HG02623 (cell line): ENCODE measurements around the gene DNAJC22.
A peak's percentile ranks its signal among the peaks of the same experiment; 100 is the strongest.
"Not testable (repeated sequence)": the region's sequence is repeated elsewhere in the genome, so short reads cannot be mapped to it uniquely, and the experiment has no call there.

ENCODE experiments used
- ATAC-seq: cut with Tn5 transposase; IDR thresholded peaks from one replicate; pipeline ENCODE4 v1.9.1; 2021; ENCODE audit warnings: moderate library complexity; ENCODE audit not compliant: unreplicated experiment

Gene DNAJC22

GRCh38 chr12:49346659-49347310 is at the start of gene DNAJC22:
Gene DNAJC22, plus strand, starts transcription at chr12:49346888. Its CDS starts 1,985 bp downstream, at chr12:49348873.
- no peak for ATAC-seq

DNA sequence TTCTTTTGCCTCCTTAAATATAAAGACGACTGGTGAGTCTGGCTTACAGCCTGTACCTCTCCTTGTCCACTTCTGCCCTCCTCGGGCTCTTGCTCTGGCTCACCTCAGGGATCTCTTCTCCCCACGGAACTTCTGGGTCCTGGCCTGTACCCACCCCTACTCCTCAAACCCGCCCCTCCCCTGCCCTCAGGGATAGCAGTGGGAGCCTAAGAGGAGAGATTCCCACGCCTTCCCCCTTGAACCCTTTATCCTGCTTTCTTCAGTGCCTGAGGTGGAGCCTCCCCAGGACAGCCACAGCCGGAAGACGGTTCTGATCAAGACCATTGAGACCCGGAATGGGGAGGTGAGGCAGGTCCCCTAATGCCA is 49.0 kb upstream of the DNAJC22 start:
- no peak for ATAC-seq

GRCh38 chr12:49298160-49298559 is 48.5 kb upstream of the DNAJC22 start:
- no peak for ATAC-seq

DNA sequence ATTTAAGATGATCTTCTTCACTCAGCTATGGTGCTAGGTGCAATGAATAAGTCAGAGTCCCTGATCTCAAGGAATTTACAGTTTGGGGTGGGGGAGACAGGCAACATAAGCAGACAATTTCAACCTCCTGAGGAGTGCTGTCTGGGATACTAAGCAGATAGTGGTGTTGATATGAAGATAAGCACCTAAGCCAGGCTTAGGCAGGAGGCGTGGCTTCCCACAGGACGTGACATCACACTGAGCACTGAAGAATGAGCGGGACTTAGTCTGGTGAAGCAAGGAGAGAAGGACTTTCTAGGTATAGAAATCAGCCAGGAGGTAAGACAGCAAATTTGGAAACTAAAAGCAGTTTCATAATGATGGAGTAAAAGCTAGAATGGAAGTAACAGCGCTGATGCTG is 44.9 kb upstream of the DNAJC22 start:
- no peak for ATAC-seq

GRCh38 chr12:49304161-49304560 is 42.5 kb upstream of the DNAJC22 start:
- ATAC-seq, result no peak

GRCh38 chr12:49305762-49306510 is 40.8 kb upstream of the DNAJC22 start:
- ATAC-seq, result no peak

DNA sequence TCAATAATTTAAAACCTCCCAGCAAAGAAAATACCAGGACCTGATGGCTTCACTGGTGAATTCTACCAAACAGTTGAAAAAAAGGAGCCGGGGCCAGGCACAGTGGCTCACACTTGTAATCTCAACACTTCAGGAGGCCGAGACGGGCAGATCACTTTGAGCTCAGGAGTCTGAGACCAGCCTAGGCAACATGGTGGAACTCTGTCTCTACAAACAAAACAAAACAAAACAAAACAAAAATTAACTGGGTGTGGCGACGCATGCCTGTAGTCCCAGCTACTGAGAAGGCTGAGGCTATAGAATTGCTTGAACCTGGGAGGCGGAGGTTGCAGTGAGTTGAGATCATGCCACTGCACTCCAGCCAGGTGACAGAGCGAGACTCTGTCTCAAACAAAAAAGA is 37.3 kb upstream of the DNAJC22 start:
- ATAC-seq, result no peak

DNA sequence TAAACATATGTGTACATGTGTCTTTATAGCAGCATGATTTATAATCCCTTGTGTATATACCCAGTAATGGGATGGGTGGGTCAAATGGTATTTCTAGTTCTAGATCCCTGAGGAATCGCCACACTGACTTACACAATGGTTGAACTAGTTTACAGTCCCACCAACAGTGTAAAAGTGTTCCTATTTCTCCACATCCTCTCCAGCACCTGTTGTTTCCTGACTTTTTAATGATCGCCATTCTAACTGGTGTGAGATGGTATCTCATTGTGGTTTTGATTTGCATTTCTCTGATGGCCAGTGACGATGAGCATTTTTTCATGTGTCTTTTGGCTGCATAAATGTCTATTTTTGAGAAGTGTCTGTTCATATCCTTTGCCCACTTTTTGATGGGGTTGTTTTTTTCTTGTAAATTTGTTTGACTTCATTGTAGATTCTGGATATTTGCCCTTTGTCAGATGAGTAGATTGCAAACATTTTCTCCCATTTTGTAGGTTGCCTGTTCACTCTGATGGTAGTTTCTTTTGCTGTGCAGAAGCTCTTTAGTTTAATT is 36.2 kb upstream of the DNAJC22 start:
- not testable (repeated sequence) for ATAC-seq

DNA sequence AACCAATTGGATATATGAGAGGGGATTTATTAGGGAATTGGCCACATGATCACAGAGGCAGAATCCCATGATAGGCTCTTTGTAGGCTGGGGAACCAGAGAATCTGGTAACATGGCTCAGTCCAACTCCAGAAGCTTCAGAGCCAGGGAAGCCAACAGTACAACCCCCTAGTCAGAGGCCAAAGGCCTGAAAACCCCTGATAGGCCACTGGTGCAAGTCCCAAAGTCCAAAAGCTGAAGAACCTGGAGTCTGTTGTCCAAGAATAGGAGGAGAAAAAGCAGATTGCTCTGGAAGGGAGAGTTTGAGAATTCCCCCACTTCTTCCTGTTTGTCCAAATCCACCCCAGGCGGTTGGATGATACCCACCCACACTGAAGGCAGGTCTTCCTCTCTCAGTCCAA is 31.9 kb upstream of the DNAJC22 start:
- no peak for ATAC-seq

DNA sequence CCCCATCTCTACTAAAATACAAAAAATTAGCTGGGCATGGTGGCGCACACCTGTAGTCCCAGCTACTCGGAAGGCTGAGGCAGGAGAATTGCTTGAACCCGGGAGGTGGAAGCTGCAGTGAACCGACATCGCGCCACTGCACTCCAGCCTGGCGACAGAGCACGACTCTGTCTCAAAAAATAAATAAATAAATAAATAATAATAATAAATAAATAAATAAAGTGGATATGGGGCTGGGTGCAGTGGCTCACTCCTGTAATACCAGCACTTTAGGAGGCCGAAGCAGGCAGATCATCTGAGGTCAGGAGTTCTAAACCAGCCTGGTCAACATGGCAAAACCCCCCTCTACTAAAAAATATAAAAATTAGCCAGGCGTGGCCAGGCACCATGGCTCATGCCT is 29.6 kb upstream of the DNAJC22 start:
- not testable (repeated sequence) for ATAC-seq

DNA sequence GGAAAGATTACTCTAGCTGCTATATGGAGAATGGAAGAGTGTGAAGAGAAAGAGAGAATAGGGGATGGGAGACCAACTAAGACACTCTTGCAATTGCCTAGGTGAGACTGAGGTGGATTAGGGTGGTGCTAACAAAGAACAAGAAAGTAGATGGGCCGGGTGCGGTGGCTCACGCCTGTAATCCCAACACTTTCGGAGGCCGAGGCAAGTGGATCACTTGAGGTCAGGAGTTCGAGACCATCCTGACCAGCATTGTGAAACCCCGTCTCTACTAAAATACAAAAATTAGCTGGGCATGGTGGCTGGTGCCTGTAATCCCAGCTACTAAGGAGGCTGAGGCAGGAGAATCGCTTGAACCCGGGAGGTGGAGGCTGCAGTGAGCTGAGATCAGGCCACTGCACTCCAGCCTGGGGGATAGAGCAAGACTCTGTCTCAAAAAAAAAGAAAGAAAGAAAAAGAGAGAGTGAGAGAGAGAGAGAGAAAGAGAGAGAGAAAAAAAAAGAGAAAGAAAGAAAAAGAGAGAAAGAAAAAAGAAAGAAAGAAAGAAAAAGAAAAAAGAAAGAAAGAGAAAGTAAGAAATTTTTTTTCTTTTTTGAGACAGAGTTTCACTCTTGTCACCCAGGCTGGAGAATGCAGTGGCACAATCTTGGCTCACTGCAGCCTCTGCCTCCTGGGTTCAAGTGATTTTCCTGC is 26.1 kb upstream of the DNAJC22 start:
- not testable (repeated sequence) for ATAC-seq

DNA sequence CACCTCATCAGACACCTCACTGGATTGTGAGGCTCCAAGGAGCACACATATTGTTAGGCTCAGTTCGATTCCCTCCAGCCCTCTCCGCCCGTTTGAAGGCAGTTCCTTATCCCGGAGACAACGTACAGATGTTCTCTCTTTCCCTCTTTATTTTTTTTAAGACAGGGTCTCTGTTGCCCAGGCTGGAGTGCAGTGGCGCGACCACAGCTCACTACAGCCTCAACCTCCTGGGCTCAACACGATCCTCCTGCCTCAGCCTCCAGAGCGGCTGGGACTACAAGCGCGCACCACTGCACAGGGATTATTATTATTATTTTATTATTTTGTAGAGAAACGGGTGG is 24.4 kb upstream of the DNAJC22 start:
- ATAC-seq, result no peak

- ATAC-seq, result peak; percentile 97
Observed at GRCh38 chr12:49322708-49323523, 23.8 kb upstream of the DNAJC22 start, which contains the start of gene TROAP. Gene TROAP, plus strand, starts transcription at chr12:49323255. Its CDS starts 354 bp downstream, at chr12:49323609.

DNA sequence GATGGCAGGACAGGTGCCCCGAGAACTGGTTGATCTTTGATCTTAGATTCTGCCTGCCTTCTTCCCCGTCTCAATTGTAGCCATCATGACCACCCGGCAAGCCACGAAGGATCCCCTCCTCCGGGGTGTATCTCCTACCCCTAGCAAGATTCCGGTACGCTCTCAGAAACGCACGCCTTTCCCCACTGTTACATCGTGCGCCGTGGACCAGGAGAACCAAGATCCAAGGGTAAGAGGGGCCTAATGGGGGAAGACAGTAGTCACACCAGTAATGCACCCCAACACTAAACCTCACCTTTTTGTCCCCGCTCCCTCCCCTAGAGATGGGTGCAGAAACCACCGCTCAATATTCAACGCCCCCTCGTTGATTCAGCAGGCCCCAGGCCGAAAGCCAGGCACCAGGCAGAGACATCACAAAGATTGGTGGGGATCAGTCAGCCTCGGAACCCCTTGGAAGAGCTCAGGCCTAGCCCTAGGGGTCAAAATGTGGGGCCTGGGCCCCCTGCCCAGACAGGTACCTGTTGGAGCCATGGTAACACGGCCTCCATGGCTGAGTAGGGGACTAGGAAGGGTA is 23.1 kb upstream of the DNAJC22 start:
- no peak for ATAC-seq

GRCh38 chr12:49325606-49326005 is 21.1 kb upstream of the DNAJC22 start:
- ATAC-seq, result no peak

GRCh38 chr12:49327368-49327767 is 19.3 kb upstream of the DNAJC22 start:
- ATAC-seq, result no peak

GRCh38 chr12:49327887-49328286 is 18.8 kb upstream of the DNAJC22 start:
- no peak for ATAC-seq

GRCh38 chr12:49328816-49329215 is 17.9 kb upstream of the DNAJC22 start:
- ATAC-seq, result no peak

DNA sequence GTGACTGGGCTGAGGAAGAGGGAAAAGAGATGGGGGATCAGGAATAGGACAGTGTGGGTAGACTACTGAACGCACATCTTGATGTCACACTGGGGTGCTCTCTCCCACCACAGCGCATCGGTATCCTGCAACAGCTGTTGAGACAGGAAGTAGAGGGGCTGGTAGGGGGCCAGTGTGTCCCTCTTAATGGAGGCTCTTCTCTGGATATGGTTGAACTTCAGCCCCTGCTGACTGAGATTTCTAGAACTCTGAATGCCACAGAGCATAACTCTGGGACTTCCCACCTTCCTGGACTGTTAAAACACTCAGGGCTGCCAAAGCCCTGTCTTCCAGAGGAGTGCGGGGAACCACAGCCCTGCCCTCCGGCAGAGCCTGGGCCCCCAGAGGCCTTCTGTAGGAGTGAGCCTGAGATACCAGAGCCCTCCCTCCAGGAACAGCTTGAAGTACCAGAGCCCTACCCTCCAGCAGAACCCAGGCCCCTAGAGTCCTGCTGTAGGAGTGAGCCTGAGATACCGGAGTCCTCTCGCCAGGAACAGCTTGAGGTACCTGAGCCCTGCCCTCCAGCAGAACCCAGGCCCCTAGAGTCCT is 16.6 kb upstream of the DNAJC22 start:
- no peak for ATAC-seq
